GM21723 (cell line): Measurements from ENCODE around the gene AVEN.

Source experiments
- ATAC-seq: cut with Tn5 transposase; IDR thresholded peaks from one replicate; pipeline ENCODE4 v1.9.1; 2021; ENCODE audit warnings: mild to moderate bottlenecking, moderate library complexity; ENCODE audit not compliant: unreplicated experiment

Gene AVEN

GRCh38 chr15:33923446-33923845 lies 115.6 kb downstream of the AVEN start:
- no peak for ATAC-seq

GRCh38 chr15:33915571-33916407 lies 123.2 kb downstream of the AVEN start:
- no peak for ATAC-seq

GRCh38 chr15:33913459-33913858 lies 125.5 kb downstream of the AVEN start:
- ATAC-seq: no peak

- ATAC-seq: no peak
These were observed 126.7 kb downstream of the AVEN start for GRCh38 chr15:33912326-33912725.

- ATAC-seq: no peak
These were observed 128.3 kb downstream of the AVEN start for GRCh38 chr15:33910741-33911140.

GRCh38 chr15:33908406-33908805 lies 130.6 kb downstream of the AVEN start:
- ATAC-seq: no peak

GRCh38 chr15:33907326-33907725 lies 131.7 kb downstream of the AVEN start:
- no peak for ATAC-seq

- no peak for ATAC-seq
These were observed 135.3 kb downstream of the AVEN start for GRCh38 chr15:33903661-33904060.

GRCh38 chr15:33902043-33902442 lies 137.0 kb downstream of the AVEN start:
- ATAC-seq: no peak

- no peak for ATAC-seq
These were observed 144.8 kb downstream of the AVEN start for GRCh38 chr15:33894193-33894592.

- ATAC-seq: no peak
These were observed 150.8 kb downstream of the AVEN start for GRCh38 chr15:33888176-33888575.

- ATAC-seq: no peak
These were observed 156.1 kb downstream of the AVEN start for GRCh38 chr15:33882921-33883320.

- no peak for ATAC-seq
These were observed 164.8 kb downstream of the AVEN start for GRCh38 chr15:33874156-33874555.

- ATAC-seq: no peak
These were observed 166.4 kb downstream of the AVEN start for GRCh38 chr15:33872416-33873106.

- no peak for ATAC-seq
These were observed 167.0 kb downstream of the AVEN start for GRCh38 chr15:33871980-33872379.

GRCh38 chr15:33866101-33866737 lies 172.8 kb downstream of the AVEN start:
- ATAC-seq: no peak

GRCh38 chr15:33865416-33865815 lies 173.6 kb downstream of the AVEN start:
- ATAC-seq: no peak

GRCh38 chr15:33864360-33865075 lies 174.5 kb downstream of the AVEN start:
- no peak for ATAC-seq

GRCh38 chr15:33860754-33861153 lies 178.2 kb downstream of the AVEN start:
- ATAC-seq: no peak

GRCh38 chr15:33859992-33860545 lies 178.9 kb downstream of the AVEN start:
- ATAC-seq: no peak

- ATAC-seq: no peak
These were observed 180.2 kb downstream of the AVEN start for GRCh38 chr15:33858836-33859235.
